Neural progenitor cell (in vitro differentiated cells): Measurements from ENCODE around the gene RAI1. TPM values are rescaled to one million over a fixed set of nuclear protein-coding genes. Genes with fewer than 3 reads are reported as not detected.

ENCODE experiments used
- DNase-seq: peaks from one replicate; pipeline ENCODE4 v3.0.0-alpha.2; 2016; ENCODE audit warnings: low spot score
- H2AFZ ChIP-seq: fragments of 200-600 bp; sonication (generic); replicated peaks from 2 replicates; pipeline ENCODE4 v1.6.1; 2016; ENCODE audit warnings: antibody characterized with exemption
- H3F3A ChIP-seq: fragments of 200-600 bp; sonication (generic); 2 replicates; pipeline ENCODE4 v1.6.1; 2016; ENCODE audit warnings: antibody characterized with exemption, low read depth
- H3K27ac ChIP-seq: fragments of 200-600 bp; sonication (generic); 2 replicates; pipeline ENCODE4 v1.5.1; 2016; ENCODE audit warnings: mild to moderate bottlenecking
- H3K27me3 ChIP-seq: fragments of 200-600 bp; sonication (generic); 2 replicates; pipeline ENCODE4 v1.6.1; 2016; ENCODE audit warnings: mild to moderate bottlenecking, moderate library complexity
- H3K36me3 ChIP-seq: fragments of 200-600 bp; sonication (generic); 2 replicates; pipeline ENCODE4 v1.5.1; 2016
- H3K4me1 ChIP-seq: fragments of 200-600 bp; sonication (generic); 2 replicates; pipeline ENCODE4 v1.6.1; 2016; ENCODE audit warnings: mixed run types
- H3K4me2 ChIP-seq: fragments of 200-600 bp; sonication (generic); 2 replicates; pipeline ENCODE4 v1.6.1; 2016
- H3K4me3 ChIP-seq: fragments of 200-600 bp; sonication (generic); 2 replicates; pipeline ENCODE4 v1.5.1; 2016
- H3K79me2 ChIP-seq: fragments of 200-600 bp; sonication (generic); 2 replicates; pipeline ENCODE4 v1.6.1; 2016; ENCODE audit warnings: low read depth
- H3K9ac ChIP-seq: fragments of 200-600 bp; sonication (generic); 2 replicates; pipeline ENCODE4 v1.6.1; 2016
- H3K9me3 ChIP-seq: fragments of 200-600 bp; sonication (generic); 2 replicates; pipeline ENCODE4 v1.5.1; 2016; ENCODE audit warnings: low read depth
- H4K20me1 ChIP-seq: fragments of 200-600 bp; sonication (generic); 2 replicates; pipeline ENCODE4 v1.6.1; 2016; ENCODE audit warnings: low read depth
- H3K27ac Mint-ChIP-seq: 3 replicates; pipeline ENCODE4 v1.8.0; 2021; ENCODE audit warnings: mixed read lengths
- H3K27me3 Mint-ChIP-seq: 2 replicates; pipeline ENCODE4 v1.8.0; 2022; ENCODE audit warnings: low read depth, mild to moderate bottlenecking, inconsistent platforms, moderate library complexity, mixed read lengths; ENCODE audit not compliant: insufficient read depth
- H3K36me3 Mint-ChIP-seq: 3 replicates; pipeline ENCODE4 v1.8.0; 2021; ENCODE audit warnings: mixed read lengths
- H3K4me1 Mint-ChIP-seq: 3 replicates; pipeline ENCODE4 v1.8.0; 2021; ENCODE audit warnings: mixed read lengths
- H3K4me3 Mint-ChIP-seq: 3 replicates; pipeline ENCODE4 v1.8.0; 2021; ENCODE audit warnings: mild to moderate bottlenecking, moderate library complexity, mixed read lengths
- H3K9me3 Mint-ChIP-seq: 3 replicates; pipeline ENCODE4 v1.8.0; 2020; ENCODE audit warnings: mixed read lengths
- CTCF ChIP-seq: fragments of 200-600 bp; sonication (generic); IDR thresholded peaks from 2 replicates; pipeline ENCODE4 v1.5.1; 2017; ENCODE audit warnings: antibody characterized with exemption, mild to moderate bottlenecking
- EZH2 ChIP-seq: fragments of 200-600 bp; sonication (generic); IDR thresholded peaks from 2 replicates; pipeline ENCODE4 v1.6.1; 2017; ENCODE audit warnings: antibody characterized with exemption, mild to moderate bottlenecking, moderate library complexity
- EZH2phosphoT487 ChIP-seq: fragments of 200-600 bp; sonication (generic); IDR thresholded peaks from 2 replicates; pipeline ENCODE4 v1.6.1; 2017; ENCODE audit warnings: antibody characterized with exemption
- total RNA-seq: library from RNA; depleted of rRNA; stranded (reverse); fragments of >200 nt; gene quantifications from 2 replicates; pipeline ENCODE4 v1.2.3, GENCODE V29; 2015; ENCODE audit warnings: low replicate concordance

Gene RAI1
- total RNA-seq, 1 donor from 2014 or later, result 27.4 TPM

- H3K4me3 Mint-ChIP-seq, result peak overlapping the region; percentile 14
These were observed 57.6 kb downstream of the RAI1 start for GRCh38 chr17:17738901-17739300.

GRCh38 chr17:17739388-17740066 is 58.3 kb downstream of the RAI1 start:
- no peaks in the 10 kb centered on the region for H3K9me3 ChIP-seq
- H3K9me3 Mint-ChIP-seq, result no peaks in the 10 kb centered on the region
- H3K27me3 ChIP-seq, result peaks cover 11% of the 10 kb centered on the region
- H3K27me3 Mint-ChIP-seq, result peaks cover 6% of the 10 kb centered on the region
- peaks cover 11% of the 10 kb centered on the region for H3K79me2 ChIP-seq
- H3K4me3 ChIP-seq, result no peak overlapping the region
- peak overlapping the region; percentile 14 for H3K4me3 Mint-ChIP-seq
- H3K36me3 Mint-ChIP-seq, result peaks cover 6% of the 10 kb centered on the region
- peak; percentile 48 for DNase-seq
- H2AFZ ChIP-seq, result no peak overlapping the region
- H3F3A ChIP-seq, result peaks cover 32% of the 10 kb centered on the region
- peaks cover 43% of the 10 kb centered on the region for H3K4me1 ChIP-seq
- TF ChIP-seq EZH2phosphoT487 (no peak), EZH2 (no peak), CTCF (no peak)
- peaks cover 99% of the 10 kb centered on the region for H4K20me1 ChIP-seq
- H3K36me3 ChIP-seq, result no peaks in the 10 kb centered on the region
- H3K4me2 ChIP-seq, result peak overlapping the region; percentile 78
- H3K27ac ChIP-seq, result no peak overlapping the region
- H3K27ac Mint-ChIP-seq, result peak overlapping the region; percentile 92
- H3K4me1 Mint-ChIP-seq, result peaks cover 65% of the 10 kb centered on the region
- no peak overlapping the region for H3K9ac ChIP-seq

More at GRCh38 chr17:17738901-17739300, 57.6 kb downstream of the RAI1 start:
- no peak for DNase-seq
- H4K20me1 ChIP-seq, result peaks cover 99% of the 10 kb centered on the region
- peaks cover 6% of the 10 kb centered on the region for H3K36me3 Mint-ChIP-seq
- H3K4me2 ChIP-seq, result no peak overlapping the region
- no peaks in the 10 kb centered on the region for H3K36me3 ChIP-seq
- peaks cover 11% of the 10 kb centered on the region for H3K27me3 ChIP-seq
- no peak for TF ChIP-seq CTCF
- no peak overlapping the region for H2AFZ ChIP-seq
- H3K4me1 Mint-ChIP-seq, result peaks cover 66% of the 10 kb centered on the region
- H3K4me1 ChIP-seq, result peaks cover 43% of the 10 kb centered on the region
- no peaks in the 10 kb centered on the region for H3K9me3 ChIP-seq
- H3K27ac ChIP-seq, result no peak overlapping the region
- peaks cover 11% of the 10 kb centered on the region for H3K79me2 ChIP-seq
- H3K9ac ChIP-seq, result no peak overlapping the region
- H3K4me3 ChIP-seq, result no peak overlapping the region
- peaks cover 6% of the 10 kb centered on the region for H3K27me3 Mint-ChIP-seq
- no peaks in the 10 kb centered on the region for H3K9me3 Mint-ChIP-seq
- peak overlapping the region; percentile 92 for H3K27ac Mint-ChIP-seq
- H3F3A ChIP-seq, result peaks cover 32% of the 10 kb centered on the region

- Mint-ChIP-seq H3K9me3 (no peaks in the 10 kb centered on the region), H3K4me3 (peak overlapping the region; percentile 78), H3K4me1 (peaks cover 69% of the 10 kb centered on the region), H3K27ac (peak overlapping the region; percentile 97), H3K36me3 (peaks cover 10% of the 10 kb centered on the region), H3K27me3 (peaks cover 6% of the 10 kb centered on the region)
- no peak for DNase-seq
- peaks cover 32% of the 10 kb centered on the region for H3F3A ChIP-seq
- H4K20me1 ChIP-seq, result peaks cover 100% of the 10 kb centered on the region
- no peaks in the 10 kb centered on the region for H3K9me3 ChIP-seq
- no peak for TF ChIP-seq EZH2
- no peak for TF ChIP-seq CTCF
- no peak for TF ChIP-seq EZH2phosphoT487
- H3K79me2 ChIP-seq, result peaks cover 11% of the 10 kb centered on the region
- H3K4me2 ChIP-seq, result peak overlapping the region; percentile 78
- H3K9ac ChIP-seq, result no peak overlapping the region
- H2AFZ ChIP-seq, result no peak overlapping the region
- peaks cover 11% of the 10 kb centered on the region for H3K27me3 ChIP-seq
- no peaks in the 10 kb centered on the region for H3K36me3 ChIP-seq
- peaks cover 43% of the 10 kb centered on the region for H3K4me1 ChIP-seq
- H3K4me3 ChIP-seq, result peak overlapping the region; percentile 43
- peak overlapping the region; percentile 49 for H3K27ac ChIP-seq
These were observed 59.5 kb downstream of the RAI1 start for GRCh38 chr17:17740615-17741348.
